GM18951 (cell line): ENCODE measurements around the gene RUSF1.
A peak's percentile ranks its signal among the peaks of the same experiment; 100 is the strongest.

Source experiments
- POLR2A ChIP-seq: IDR thresholded peaks from 4 replicates; pipeline ENCODE4 v1.6.1; 2011; ENCODE audit warnings: mild to moderate bottlenecking; ENCODE audit not compliant: insufficient read length, insufficient read depth; ENCODE audit errors: extremely low read depth
- in situ Hi-C: fragments of 300-500 bp; cut with MboI; formaldehyde crosslinking; loops from one replicate; pipeline ENCODE4 v1.12.0; 2022; ENCODE audit warnings: low sequenced_read_pairs, mixed read lengths, inconsistent platforms; ENCODE audit not compliant: unreplicated experiment

Gene RUSF1

GRCh38 chr16:31476303-31477219 is 31.6 kb downstream of the RUSF1 start:
- in situ Hi-C loops, result no loop called here
- TF ChIP-seq POLR2A, result peak; percentile 53

GRCh38 chr16:31475946-31476302 is 32.3 kb downstream of the RUSF1 start:
- in situ Hi-C loops, result no loop called here
- TF ChIP-seq POLR2A, result no peak

GRCh38 chr16:31474773-31475738 is 33.1 kb downstream of the RUSF1 start:
- in situ Hi-C loops, result loop anchor here (25.0 kb wide), 1 partner anchor 387 kb away; the partner anchor contains the start of gene ZNF267
- no peak for TF ChIP-seq POLR2A

GRCh38 chr16:31474173-31474714 is 33.9 kb downstream of the RUSF1 start:
- in situ Hi-C loops, result loop anchor here (25.0 kb wide), 1 partner anchor 388 kb away; the partner anchor contains the start of gene ZNF267
- TF ChIP-seq POLR2A, result no peak

- no peak for TF ChIP-seq POLR2A
- in situ Hi-C loops, result loop anchor here (25.0 kb wide), 1 partner anchor 389 kb away; the partner anchor contains the start of gene ZNF267
These were observed 34.8 kb downstream of the RUSF1 start for GRCh38 chr16:31473264-31473984.

- in situ Hi-C loops, result loop anchor here (25.0 kb wide), 1 partner anchor 390 kb away; the partner anchor contains the start of gene ZNF267
- TF ChIP-seq POLR2A, result no peak
These were observed 35.4 kb downstream of the RUSF1 start for GRCh38 chr16:31472709-31473203.

GRCh38 chr16:31471875-31472708 is 36.1 kb downstream of the RUSF1 start, which contains the start of gene TGFB1I1:
TSS of gene TGFB1I1 (plus strand) at chr16:31472152. CDS start at chr16:31472189, 37 bp downstream.
- in situ Hi-C loops, result loop anchor here (25.0 kb wide), 1 partner anchor 390 kb away; the partner anchor contains the start of gene ZNF267
- no peak for TF ChIP-seq POLR2A

GRCh38 chr16:31471241-31471874 is 36.8 kb downstream of the RUSF1 start:
- no peak for TF ChIP-seq POLR2A
- in situ Hi-C loops, result loop anchor here (25.0 kb wide), 1 partner anchor 391 kb away; the partner anchor contains the start of gene ZNF267

- in situ Hi-C loops, result loop anchor here (25.0 kb wide), 1 partner anchor 392 kb away; the partner anchor contains the start of gene ZNF267
- no peak for TF ChIP-seq POLR2A
These were observed 37.6 kb downstream of the RUSF1 start for GRCh38 chr16:31470615-31471014.

- in situ Hi-C loops, result loop anchor here (25.0 kb wide), 1 partner anchor 394 kb away; the partner anchor contains the start of gene ZNF267
- TF ChIP-seq POLR2A, result no peak
These were observed 40.3 kb downstream of the RUSF1 start for GRCh38 chr16:31467858-31468257.
